KG1 (cell line): ENCODE results near the gene NUDT12.

Source experiments
- DNase-seq: peaks from one replicate; lab custom pipeline; 2025; lab: John Stamatoyannopoulos, UW

Gene NUDT12

DNA sequence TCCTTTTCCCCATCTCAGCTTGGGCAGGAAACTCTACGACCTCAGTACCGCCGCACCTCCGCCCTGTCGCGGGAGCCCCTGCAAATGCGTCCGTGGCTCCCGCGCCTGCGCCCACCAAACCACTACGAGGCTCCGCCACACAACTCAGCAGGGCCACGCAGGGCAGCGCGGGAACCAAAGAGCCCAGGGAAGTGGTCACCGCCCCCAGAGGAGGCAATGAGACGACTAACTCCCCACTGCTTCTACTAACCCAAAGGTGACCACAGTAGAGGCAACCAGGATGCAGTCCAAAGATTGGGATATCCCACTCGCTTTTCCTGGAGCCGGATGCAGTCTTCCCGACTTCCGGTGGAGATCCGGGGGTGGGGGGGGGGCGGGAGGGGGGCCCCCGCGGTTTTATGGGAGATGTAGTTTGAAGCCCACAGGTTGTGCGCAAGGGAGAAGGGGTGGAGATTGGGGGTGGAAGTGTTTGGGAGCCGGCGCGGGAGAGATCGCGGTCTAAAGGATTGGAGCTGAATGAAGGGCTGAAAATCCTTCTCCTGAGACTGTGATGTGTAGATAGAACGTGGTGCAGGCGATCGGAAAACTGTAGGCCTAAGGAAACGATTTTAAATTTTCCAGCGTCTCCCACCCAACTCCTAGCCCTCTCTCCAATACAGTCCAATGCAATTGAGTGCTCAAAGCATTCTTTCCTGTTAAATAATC is at the start of gene NUDT12:
Gene NUDT12 (minus strand): TSS at position 337 of the 705 bp plus-strand sequence. CDS start 2,541 bp downstream, outside the sequence.
- DNase-seq, result no peak

DNA sequence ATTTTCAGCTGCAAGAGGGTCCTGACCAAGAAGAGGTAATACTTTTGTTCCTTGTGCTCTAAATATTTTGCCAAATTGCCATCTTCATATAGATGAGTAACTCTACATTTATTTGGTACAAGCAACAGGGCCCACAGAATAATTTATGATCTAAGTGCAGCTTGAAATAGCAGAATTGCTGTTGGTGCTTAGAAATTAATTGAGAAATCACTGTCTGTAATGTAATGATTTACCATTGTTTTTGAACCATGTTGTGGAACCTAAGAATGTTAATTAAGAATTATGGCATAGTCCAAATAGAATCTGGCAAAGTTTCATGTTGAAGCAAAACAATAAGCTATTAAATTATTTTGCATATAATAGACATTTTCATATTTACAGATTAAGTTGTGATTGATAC is 44.8 kb upstream of the NUDT12 start:
- DNase-seq, result no peak

GRCh38 chr5:103605277-103605676 is 42.7 kb upstream of the NUDT12 start:
- no peak for DNase-seq

- DNase-seq, result no peak
These were observed 39.8 kb upstream of the NUDT12 start for GRCh38 chr5:103602438-103602837.

GRCh38 chr5:103601314-103601713 is 38.7 kb upstream of the NUDT12 start:
- DNase-seq, result no peak

DNA sequence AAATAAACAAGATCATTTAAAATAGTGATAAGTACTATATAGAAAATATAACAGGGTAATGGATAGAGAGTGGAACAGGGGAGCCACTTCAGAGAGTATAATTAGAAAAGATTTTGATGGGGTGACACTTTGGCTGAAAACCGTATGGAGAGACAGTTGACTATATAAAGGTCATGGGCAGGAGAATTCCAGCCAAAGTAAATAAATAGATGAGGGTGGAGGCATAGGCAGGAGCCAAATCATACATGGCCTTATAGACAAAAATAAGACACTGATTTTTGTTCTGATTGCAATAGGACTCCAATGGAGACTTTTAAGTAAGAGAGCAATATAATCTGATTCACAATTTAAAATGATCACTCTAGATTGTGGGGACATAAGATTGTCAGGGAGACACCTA is 37.5 kb upstream of the NUDT12 start:
- DNase-seq, result no peak

DNA sequence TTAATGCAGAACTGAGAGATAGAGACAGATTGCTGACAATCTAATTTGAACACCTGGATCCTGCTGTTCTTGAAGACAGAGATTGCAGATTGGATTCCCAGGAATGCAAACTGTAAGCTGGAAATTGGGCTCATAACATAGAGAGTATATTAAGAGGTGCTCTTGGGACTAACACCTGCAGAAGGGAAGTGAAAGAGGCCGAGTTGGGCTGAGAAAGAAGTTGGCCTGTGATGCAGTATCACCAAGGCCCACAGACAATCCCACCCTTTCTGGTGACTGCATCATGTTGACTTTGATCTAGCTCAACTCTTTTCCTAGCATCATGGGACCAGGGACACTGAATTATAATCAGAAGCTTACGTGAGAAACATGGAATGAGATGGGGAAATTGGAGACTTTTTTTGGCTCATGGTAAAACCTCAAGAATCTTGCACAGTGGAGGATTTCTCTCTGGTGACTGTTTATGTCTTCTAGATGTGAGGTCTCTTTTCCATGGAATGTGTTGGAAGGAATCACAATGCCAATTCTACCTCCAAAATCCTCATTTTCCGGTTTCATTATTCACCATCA is 36.5 kb upstream of the NUDT12 start:
- no peak for DNase-seq

GRCh38 chr5:103590221-103590620 is 27.6 kb upstream of the NUDT12 start:
- DNase-seq, result no peak

DNA sequence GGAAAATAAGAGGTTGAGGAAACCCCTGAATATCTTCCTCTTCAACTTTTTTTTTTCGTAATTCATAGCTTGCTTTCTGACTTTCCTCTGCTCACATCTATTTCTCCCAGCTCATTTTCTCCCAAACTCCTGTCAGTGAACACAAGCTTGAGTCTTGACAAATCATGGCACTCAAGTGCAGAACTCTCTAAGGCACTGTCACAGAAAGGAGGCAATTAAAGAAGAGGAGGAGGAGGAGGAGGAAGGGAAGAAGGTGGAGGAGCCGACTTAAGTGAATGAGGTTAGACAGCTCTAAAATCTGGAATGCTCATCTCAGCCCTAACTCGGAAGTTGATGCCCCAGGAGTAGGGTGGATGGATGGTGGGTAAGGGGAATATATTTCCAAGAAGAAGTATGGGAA is 27.2 kb upstream of the NUDT12 start:
- DNase-seq, result no peak

- DNase-seq, result no peak
These were observed 26.8 kb upstream of the NUDT12 start for GRCh38 chr5:103589357-103589756.

- no peak for DNase-seq
These were observed 24.7 kb upstream of the NUDT12 start for GRCh38 chr5:103587185-103587748.

DNA sequence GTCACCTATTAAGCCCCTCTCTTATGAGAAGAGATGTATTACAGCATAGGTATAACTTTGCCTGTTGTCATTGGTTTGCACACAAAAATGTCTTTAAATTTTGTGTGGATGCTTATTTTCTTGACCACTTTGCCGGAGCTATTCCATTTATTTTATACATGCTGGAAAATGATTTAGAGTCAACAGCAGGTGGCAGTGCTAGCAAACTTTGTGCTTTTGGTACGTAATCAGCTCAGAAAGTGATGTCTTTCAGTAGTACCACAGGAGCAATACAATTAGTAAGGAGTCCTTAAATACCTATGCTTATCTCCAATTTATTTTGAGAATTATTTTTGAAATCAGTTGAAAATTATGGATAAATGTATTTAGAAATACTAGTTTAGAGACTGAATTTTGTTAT is 19.8 kb upstream of the NUDT12 start:
- no peak for DNase-seq

- DNase-seq, result no peak
These were observed 10.8 kb upstream of the NUDT12 start for GRCh38 chr5:103573411-103573810.

DNA sequence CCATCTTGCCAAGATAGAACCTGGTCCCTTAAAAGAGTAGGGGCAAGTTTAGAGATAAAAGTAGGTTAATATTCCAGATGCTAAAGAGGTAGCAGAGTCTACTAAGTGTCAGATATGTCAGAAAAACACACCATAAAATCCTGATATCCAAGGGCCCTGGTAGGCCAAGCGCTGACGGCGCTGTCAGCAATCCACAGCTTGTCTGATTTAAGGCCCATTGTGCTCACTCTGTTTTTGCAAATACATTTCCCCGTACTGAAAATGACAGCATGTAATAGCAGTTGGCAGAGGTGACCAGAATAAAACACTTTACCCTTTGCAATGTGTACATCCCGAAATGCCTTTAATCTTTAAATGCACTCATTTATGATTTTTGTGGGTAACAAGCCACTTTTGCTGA is 9.9 kb upstream of the NUDT12 start:
- no peak for DNase-seq

DNA sequence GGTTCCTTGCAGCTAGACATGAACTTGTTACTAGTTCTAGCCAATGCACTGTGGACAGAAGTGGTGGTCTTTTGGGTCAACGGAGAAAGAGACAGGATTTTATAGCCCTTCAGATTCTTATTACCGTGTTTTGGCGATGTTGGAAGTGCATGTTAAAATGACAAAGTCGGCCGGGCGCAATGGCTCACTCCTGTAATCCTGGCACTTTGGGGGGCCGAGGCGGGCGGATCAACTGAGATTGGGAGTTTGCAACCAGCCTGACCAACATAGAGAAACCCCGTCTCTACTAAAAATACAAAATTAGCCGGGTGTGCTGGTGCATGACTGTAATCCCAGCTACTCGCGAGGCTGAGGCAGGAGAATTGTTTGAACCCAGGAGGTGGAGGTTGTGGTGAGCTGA is 9.1 kb upstream of the NUDT12 start:
- DNase-seq, result no peak

DNA sequence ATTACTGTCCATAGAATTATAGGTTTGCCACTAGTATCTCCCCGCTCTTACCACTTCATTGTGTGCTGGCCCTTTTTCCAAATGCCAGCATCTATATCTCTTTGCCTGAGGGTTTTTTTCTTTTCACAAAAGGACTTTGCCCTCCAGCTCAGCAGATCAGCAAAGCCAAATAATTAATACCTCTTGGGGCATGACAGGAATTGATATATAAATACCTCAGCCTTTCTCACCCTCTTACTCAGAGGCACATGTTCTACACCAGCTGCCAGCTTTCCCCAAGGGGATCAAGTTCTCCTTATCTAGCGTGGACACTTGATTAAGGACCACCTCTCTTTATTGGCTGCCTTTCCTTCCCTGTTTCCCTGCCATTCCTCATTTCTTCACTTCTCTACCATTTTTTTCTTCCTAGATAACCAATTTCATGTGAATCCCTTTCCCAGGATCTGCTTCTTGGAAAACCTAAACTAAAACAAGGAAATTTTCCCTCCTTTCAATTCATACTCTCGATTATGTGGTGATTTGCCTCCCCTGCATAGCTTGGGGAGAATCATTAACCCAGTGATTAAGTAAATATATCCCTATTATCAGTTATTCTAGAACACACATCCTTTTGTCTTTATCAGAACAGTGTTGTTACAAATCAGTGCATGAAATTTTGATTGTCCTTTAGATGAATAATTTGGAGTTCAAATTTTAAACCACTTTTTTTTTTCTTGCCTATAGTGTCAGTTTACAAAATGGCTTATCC is 6.9 kb upstream of the NUDT12 start:
- DNase-seq, result no peak

- DNase-seq, result no peak
These were observed 3.1 kb upstream of the NUDT12 start for GRCh38 chr5:103565719-103566118.

GRCh38 chr5:103561685-103562452 is 720 bp downstream of the NUDT12 start:
- no peak for DNase-seq

DNA sequence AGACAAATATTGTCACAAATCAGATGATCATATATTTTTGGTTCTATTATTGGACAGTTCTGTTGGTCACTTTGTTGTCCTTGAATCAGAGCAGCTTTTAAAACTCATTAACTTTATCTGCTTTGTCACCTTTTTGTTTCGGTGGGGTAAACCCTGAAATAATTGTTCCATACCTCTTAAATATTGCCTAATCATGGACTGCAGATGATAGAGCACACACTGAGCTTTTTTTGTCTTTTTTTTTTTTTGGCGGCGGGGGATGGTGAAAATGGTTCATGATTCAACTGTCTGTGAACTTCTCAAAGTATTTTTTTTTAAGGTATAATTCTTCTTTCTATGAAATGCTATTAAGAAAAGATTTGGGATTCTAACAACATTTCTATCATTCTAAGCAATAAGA is 1.8 kb downstream of the NUDT12 start:
- no peak for DNase-seq

DNA sequence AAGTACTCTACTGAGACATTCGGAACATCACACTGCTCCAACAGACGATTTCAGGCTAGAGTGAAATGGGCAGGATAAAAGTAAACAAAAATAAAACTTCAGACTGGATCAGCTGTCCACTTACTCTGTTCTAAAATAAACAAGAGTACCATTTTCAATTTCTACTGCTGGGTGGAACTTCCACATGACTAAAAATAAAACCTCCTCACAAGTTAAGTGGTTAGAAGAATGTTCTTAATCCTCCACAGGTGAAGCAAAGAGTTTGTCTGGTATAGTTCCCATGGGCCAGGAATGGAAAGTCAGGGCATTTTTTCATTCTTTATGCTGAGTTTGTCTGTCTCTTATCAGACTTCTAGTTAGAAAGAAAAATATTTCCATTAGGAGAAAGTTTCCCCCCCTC is 15.7 kb downstream of the NUDT12 start:
- no peak for DNase-seq

DNA sequence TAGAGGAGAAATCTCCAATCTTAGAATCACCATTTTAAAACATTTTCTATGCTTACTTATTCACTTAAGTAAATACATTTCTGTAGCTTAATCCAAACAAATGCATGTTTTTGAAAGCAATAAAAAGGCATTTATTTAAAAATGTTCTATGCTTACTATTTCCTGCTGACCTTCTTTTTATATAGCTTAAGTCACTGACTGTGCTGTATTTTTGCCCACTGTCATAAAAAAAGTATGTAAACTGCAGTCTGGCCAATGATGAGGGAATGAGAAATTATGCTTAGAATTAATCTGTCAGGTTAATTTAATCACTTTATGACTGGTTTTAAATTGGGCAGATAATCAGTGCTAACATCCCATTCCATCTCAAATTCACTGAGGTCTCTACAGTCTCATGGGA is 20.1 kb downstream of the NUDT12 start:
- DNase-seq, result no peak

DNA sequence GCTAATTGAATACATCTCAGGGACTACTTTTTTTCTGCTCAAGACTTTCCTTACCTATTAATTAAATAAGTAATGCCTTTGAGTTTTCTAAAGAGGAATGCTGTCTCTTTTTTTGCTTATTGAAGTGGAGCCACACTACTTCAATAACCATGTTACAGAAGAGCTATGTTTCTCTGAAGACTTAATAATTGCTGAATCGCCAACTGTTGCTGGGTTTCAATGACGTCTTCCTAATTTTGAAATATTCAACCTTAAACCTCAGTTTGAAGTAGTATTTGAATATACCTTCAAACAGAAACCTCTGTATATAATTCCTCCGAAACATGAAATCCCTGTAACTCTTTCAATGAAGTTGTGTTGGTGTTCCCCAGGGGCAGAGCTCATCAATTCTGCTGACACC is 21.0 kb downstream of the NUDT12 start:
- DNase-seq, result no peak
